Ishikawa (cell line): ENCODE results near the gene ZAR1L.

Source experiments
- CEBPB ChIP-seq: IDR thresholded peaks from 2 replicates; pipeline ENCODE4 v1.6.1; 2012
- CREB1 ChIP-seq: IDR thresholded peaks from 2 replicates; pipeline ENCODE4 v1.6.1; 2012; ENCODE audit warnings: low read depth
- EGR1 ChIP-seq: IDR thresholded peaks from 2 replicates; pipeline ENCODE4 v1.6.1; 2012
- EP300 ChIP-seq: IDR thresholded peaks from 2 replicates; pipeline ENCODE4 v1.6.1; 2012; ENCODE audit warnings: borderline replicate concordance
- FOXM1 ChIP-seq: IDR thresholded peaks from 2 replicates; pipeline ENCODE4 v1.6.1; 2012; ENCODE audit warnings: low read depth, borderline replicate concordance
- NFIC ChIP-seq: IDR thresholded peaks from 2 replicates; pipeline ENCODE4 v1.6.1; 2012
- RAD21 ChIP-seq: IDR thresholded peaks from 2 replicates; pipeline ENCODE4 v1.6.1; 2012; ENCODE audit warnings: low read depth
- REST ChIP-seq: IDR thresholded peaks from 2 replicates; pipeline ENCODE4 v1.6.1; 2012; ENCODE audit warnings: low read depth, mild to moderate bottlenecking
- TAF1 ChIP-seq: IDR thresholded peaks from 2 replicates; pipeline ENCODE4 v1.6.1; 2012; ENCODE audit warnings: low read depth, mild to moderate bottlenecking
- TCF12 ChIP-seq: IDR thresholded peaks from 2 replicates; pipeline ENCODE4 v1.6.1; 2012; ENCODE audit warnings: low read depth
- TEAD4 ChIP-seq: IDR thresholded peaks from 2 replicates; pipeline ENCODE4 v1.6.1; 2012
- YY1 ChIP-seq: IDR thresholded peaks from 2 replicates; pipeline ENCODE4 v1.6.1; 2012; ENCODE audit warnings: low read depth
- ZBTB7A ChIP-seq: IDR thresholded peaks from 2 replicates; pipeline ENCODE4 v1.6.1; 2012; ENCODE audit warnings: low read depth
- TF ChIP-seq, protein P1 (sequence below): IDR thresholded peaks from 2 replicates; pipeline ENCODE4 v1.6.1; 2012
- TF ChIP-seq, protein P2 (sequence below): IDR thresholded peaks from 2 replicates; pipeline ENCODE4 v1.6.1; 2012

The ZAR1L gene

GRCh38 chr13:32257649-32258048 is 57.5 kb downstream of the ZAR1L start:
- no peak for TF ChIP-seq REST
- TF ChIP-seq YY1: no peak
- no peak for TF ChIP-seq NFIC
- no peak for TF ChIP-seq RAD21

GRCh38 chr13:32256243-32256642 is 58.9 kb downstream of the ZAR1L start:
- TF ChIP-seq TAF1 (no peak), ZBTB7A (no peak), CEBPB (no peak), REST (no peak)
- TF ChIP-seq, protein P1, sequence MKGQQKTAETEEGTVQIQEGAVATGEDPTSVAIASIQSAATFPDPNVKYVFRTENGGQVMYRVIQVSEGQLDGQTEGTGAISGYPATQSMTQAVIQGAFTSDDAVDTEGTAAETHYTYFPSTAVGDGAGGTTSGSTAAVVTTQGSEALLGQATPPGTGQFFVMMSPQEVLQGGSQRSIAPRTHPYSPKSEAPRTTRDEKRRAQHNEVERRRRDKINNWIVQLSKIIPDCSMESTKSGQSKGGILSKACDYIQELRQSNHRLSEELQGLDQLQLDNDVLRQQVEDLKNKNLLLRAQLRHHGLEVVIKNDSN: no peak

DNA sequence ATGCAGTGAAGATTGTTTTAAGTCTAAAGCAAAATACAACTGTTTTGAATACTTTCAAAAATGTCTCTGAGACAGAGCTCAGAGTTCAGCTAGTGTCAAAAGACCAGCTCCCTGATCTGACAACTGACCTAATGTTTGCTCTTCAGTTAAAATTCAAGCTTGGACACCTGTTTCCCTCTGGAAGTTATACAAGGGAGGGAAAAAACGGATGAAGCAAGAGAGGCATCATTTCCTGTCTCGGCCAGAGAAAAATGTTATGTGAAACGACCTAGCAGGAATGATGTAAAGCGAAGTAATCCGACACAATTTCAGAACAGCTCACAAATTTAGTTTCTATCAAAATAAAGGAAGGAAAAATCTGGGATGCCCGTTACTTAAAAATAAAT is 59.4 kb downstream of the ZAR1L start:
- TF ChIP-seq YY1 (no peak), TAF1 (no peak), TEAD4 (no peak), TCF12 (no peak), RAD21 (no peak), NFIC (no peak), EGR1 (no peak), ZBTB7A (no peak), CREB1 (no peak)
- TF ChIP-seq, protein P1: no peak

GRCh38 chr13:32254916-32255723 is 60.0 kb downstream of the ZAR1L start:
- TF ChIP-seq CREB1: no peak
- no peak for TF ChIP-seq NFIC
- TF ChIP-seq FOXM1: no peak
- no peak for TF ChIP-seq TCF12
- TF ChIP-seq ZBTB7A: no peak
- no peak for TF ChIP-seq EGR1
- TF ChIP-seq TEAD4: no peak
- TF ChIP-seq RAD21: no peak
- TF ChIP-seq, protein P1: no peak
- TF ChIP-seq YY1: no peak
- TF ChIP-seq, protein P2, sequence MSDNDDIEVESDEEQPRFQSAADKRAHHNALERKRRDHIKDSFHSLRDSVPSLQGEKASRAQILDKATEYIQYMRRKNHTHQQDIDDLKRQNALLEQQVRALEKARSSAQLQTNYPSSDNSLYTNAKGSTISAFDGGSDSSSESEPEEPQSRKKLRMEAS: no peak
- no peak for TF ChIP-seq TAF1
- no peak for TF ChIP-seq EP300
- no peak for TF ChIP-seq CEBPB
- no peak for TF ChIP-seq REST

GRCh38 chr13:32254416-32254815 is 60.7 kb downstream of the ZAR1L start:
- no peak for TF ChIP-seq TAF1
- no peak for TF ChIP-seq ZBTB7A
- no peak for TF ChIP-seq REST
- no peak for TF ChIP-seq FOXM1
- TF ChIP-seq TEAD4: no peak
- TF ChIP-seq CREB1: no peak
- TF ChIP-seq, protein P2: no peak
- TF ChIP-seq CEBPB: no peak
- TF ChIP-seq EGR1: no peak
- TF ChIP-seq RAD21: no peak
- TF ChIP-seq YY1: no peak
- no peak for TF ChIP-seq NFIC
- no peak for TF ChIP-seq EP300
- TF ChIP-seq, protein P1: no peak
- no peak for TF ChIP-seq TCF12
